ENCODE results near the gene PMIS2.

- TF ChIP-seq EZH2 (IDR thresholded peaks at IDR 0.05; ENCODE audit: borderline replicate concordance, low read length), result no peak
- no peak for TF ChIP-seq CTCF (IDR thresholded peaks at IDR 0.05; ENCODE audit: low read length)
These were observed 32.5 kb upstream of the PMIS2 start for GRCh38 chr19:35553385-35554000.

Measured in OCI-LY1 (cell line).